Right lobe of liver (tissue), 6 donors: Measurements from ENCODE around the gene MRC2. TPM values are rescaled to one million over a fixed set of nuclear protein-coding genes. Genes with fewer than 3 reads are reported as not detected.
"Not testable (repeated sequence)": the region's sequence is repeated elsewhere in the genome, so short reads cannot be mapped to it uniquely, and the experiment has no call there.

Experiments used
- ATAC-seq, 4 donors: fragments of 200-7000 bp; cut with Tn5 transposase; one replicate each; pipeline ENCODE4 v1.9.1; 2020; ENCODE audit warnings: mild to moderate bottlenecking in 4 of 4, moderate library complexity in 4 of 4
- DNase-seq, 3 donors: peaks; one replicate each; pipeline ENCODE4 v3.0.0-alpha.2; 2020
- H3K27ac ChIP-seq, 3 donors: fragments of 200-600 bp; one replicate each; pipeline ENCODE4 v1.8.0; 2022
- H3K27me3 ChIP-seq, 2 donors: fragments of 200-600 bp; one replicate each; pipeline ENCODE4 v1.8.0; 2022
- H3K36me3 ChIP-seq, 4 donors: fragments of 200-600 bp; sonication (generic) in 1 of 4; one replicate each; pipeline versions ENCODE4 v1.5.1 to v1.8.0; 2017 to 2022; ENCODE audit warnings: control low read depth in 1 of 4
- H3K4me1 ChIP-seq, 4 donors: fragments of 200-600 bp; sonication (generic) in 1 of 4; one replicate each; pipeline versions ENCODE4 v1.5.1 to v1.8.0; 2017 to 2022; ENCODE audit warnings: control low read depth in 1 of 4
- H3K4me3 ChIP-seq, 3 donors: fragments of 200-600 bp; one replicate each; pipeline ENCODE4 v1.8.0; 2022
- H3K9me3 ChIP-seq, 4 donors: fragments of 200-600 bp; sonication (generic) in 1 of 4; one replicate each; pipeline versions ENCODE4 v1.5.1 to v1.8.0; 2017 to 2022; ENCODE audit warnings: control low read depth in 1 of 4
- CTCF ChIP-seq, 4 donors: fragments of 200-600 bp in 3 of 4; fragments of 450-650 bp in 1 of 4; IDR thresholded peaks; one replicate each; pipeline versions ENCODE4 v1.5.1 to v1.8.0; 2016 to 2022; ENCODE audit warnings: antibody characterized with exemption in 4 of 4, mild to moderate bottlenecking in 2 of 4
- POLR2A ChIP-seq: fragments of 450-650 bp; IDR thresholded peaks from one replicate; pipeline ENCODE4 v1.6.1; 2017; ENCODE audit warnings: antibody characterized with exemption, mild to moderate bottlenecking
- WGBS: methylation state at CpG from one replicate; pipeline ENCODE4 v1.1.6; 2018; ENCODE audit warnings: low coverage, low lambda C conversion rate; ENCODE audit not compliant: insufficient coverage; ENCODE audit errors: missing lambda C conversion rate; 5-methylcytosine and 5-hydroxymethylcytosine counted together
- intact Hi-C, 2 donors: fragments of 100-400 bp; cut with DNase I; formaldehyde crosslinking; loops; one replicate each; pipeline versions ENCODE4 v1.11.2 to v1.14.1; 2022
- total RNA-seq, 6 experiments: library from RNA; depleted of rRNA in 2 of 6; stranded (reverse); fragments of >200 nt in 2 of 6; fragmentation: NEBNext Ultra II Directional in 3 of 6; extraction: Animal tissue kit (Norgen Biotek cat#: 25700) in 3 of 6; gene quantifications; one replicate each; pipeline versions ENCODE4 v1.1.0 to v1.2.4, GENCODE V29; 2016 to 2023
- donor health status: DM: no; HTN: yes; CAD: no.
- donor health status: DM: no; HTN: no; CAD: no.
- donor health status: DM: no; HTN: no; CAD: no.
- donor health status: DM: no; HTN: yes; CAD: no.
- donor health status: DM: no; HTN: yes; CAD: no.

Gene MRC2
- total RNA-seq, 6 experiments from 2014 or later = 1.7 to 7.4 (median 3.8) TPM

- 68% methylated on average over 6 of the region's 27 CpGs for WGBS
- intact Hi-C loops = no loop called here
- H3K9me3 ChIP-seq = no peaks in the 10 kb centered on the region
- no peaks in the 10 kb centered on the region for H3K27me3 ChIP-seq
- DNase-seq (no peak), ATAC-seq (no peak)
- no peaks in the 10 kb centered on the region for H3K4me1 ChIP-seq
- H3K27ac ChIP-seq = no peak overlapping the region
- no peak for TF ChIP-seq POLR2A
- no peak for TF ChIP-seq CTCF (IDR thresholded peaks at IDR 0.05)
- H3K4me3 ChIP-seq = no peak overlapping the region
- no peaks in the 10 kb centered on the region for H3K36me3 ChIP-seq
Observed at GRCh38 chr17:62696726-62697490, 69.4 kb downstream of the MRC2 start.

GRCh38 chr17:62698459-62698858, 71.0 kb downstream of the MRC2 start:
- H3K4me3 ChIP-seq, H3K36me3 ChIP-seq, H3K27me3 ChIP-seq, H3K9me3 ChIP-seq, DNase-seq, H3K27ac ChIP-seq, H3K4me1 ChIP-seq, ATAC-seq, intact Hi-C loops: not testable (repeated sequence)
- 70% methylated on average over 7 of the region's 11 CpGs for WGBS

- Histone ChIP-seq H3K27ac (no peak overlapping the region), H3K4me3 (no peak overlapping the region), H3K9me3 (no peaks in the 10 kb centered on the region), H3K36me3 (no peaks in the 10 kb centered on the region), H3K27me3 (no peaks in the 10 kb centered on the region), H3K4me1 (peaks cover 0 to 7% (median 0%) of the 10 kb centered on the region in 4 donors)
- WGBS = 52% methylated on average over 12 of the region's 12 CpGs
- DNase-seq (no peak), ATAC-seq (no peak)
- TF ChIP-seq POLR2A = no peak
- intact Hi-C loops = no loop called here
Observed at GRCh38 chr17:62700964-62701705, 73.7 kb downstream of the MRC2 start.

- Histone ChIP-seq H3K4me3 (no peak overlapping the region), H3K27ac (no peak overlapping the region), H3K9me3 (no peaks in the 10 kb centered on the region), H3K36me3 (no peaks in the 10 kb centered on the region), H3K4me1 (peaks cover 0 to 7% (median 0%) of the 10 kb centered on the region in 4 donors), H3K27me3 (no peaks in the 10 kb centered on the region)
- no peak for DNase-seq
- intact Hi-C loops = no loop called here
- TF ChIP-seq CTCF (IDR thresholded peaks at IDR 0.05) (no peak), POLR2A (no peak)
- 40% methylated on average over 2 of the region's 8 CpGs for WGBS
- ATAC-seq = no peak
Observed at GRCh38 chr17:62701706-62702085, 74.2 kb downstream of the MRC2 start.

GRCh38 chr17:62702746-62703260, 75.3 kb downstream of the MRC2 start:
- Histone ChIP-seq H3K27me3 (no peaks in the 10 kb centered on the region), H3K4me3 (no peak overlapping the region), H3K36me3 (no peaks in the 10 kb centered on the region), H3K9me3 (no peaks in the 10 kb centered on the region), H3K4me1 (peaks cover 0 to 7% (median 0%) of the 10 kb centered on the region in 4 donors), H3K27ac (no peak overlapping the region)
- TF ChIP-seq CTCF (IDR thresholded peaks at IDR 0.05) (no peak), POLR2A (no peak)
- ATAC-seq (no peak), DNase-seq (no peak)
- intact Hi-C loops = no loop called here
- WGBS = 25% methylated on average over 4 of the region's 6 CpGs
